K562 (cell line): Measurements from ENCODE around the gene SUPT7L. TPM values are rescaled to one million over a fixed set of nuclear protein-coding genes. Genes with fewer than 3 reads are reported as not detected.

Experiments
- ATAC-seq: fragments of 200-7000 bp; cut with Tn5 transposase; 3 replicates; pipeline ENCODE4 v1.9.1; 2020; ENCODE audit warnings: moderate library complexity
- BruUV-seq: library from RNA; stranded (reverse); fragments of 400-500 nt; replicated peaks from 2 replicates; lab custom pipeline; 2021; lab: Mats Ljungman, UMichigan
- CTCF ChIA-PET: fragments of 300-600 bp; formaldehyde crosslinking; extraction: SDS; loops from one replicate; lab custom pipeline; 2021; ENCODE audit warnings: low intra/inter-chr PET ratio; lab: Yijun Ruan, JAX
- POLR2A ChIA-PET: fragments of 300-600, 350-650 bp; sonication (Branson Sonifier 250); formaldehyde crosslinking; extraction: SDS; loops from one replicate; lab custom pipeline; 2021; ENCODE audit warnings: antibody characterized with exemption, inconsistent platforms; lab: Yijun Ruan, JAX
- DNase-seq, 4 experiments: peaks; one replicate each; pipeline versions ENCODE4 v3.0.0 to v3.0.0-alpha.2; 2011 to 2018; ENCODE audit warnings: low spot score in 3 of 4, mixed read lengths in 3 of 4; ENCODE audit errors: extremely low read depth in 1 of 4
- FAIRE-seq: peaks from 2 replicates; lab custom pipeline; 2011; peaks lifted over from hg19 to GRCh38; lab: Jason Lieb, UNC
- H2AFZ ChIP-seq: 2 replicates; pipeline ENCODE4 v1.6.0; 2011; ENCODE audit warnings: low read depth, low read length, control low read depth, inconsistent platforms
- H3K27ac ChIP-seq: fragments of 200-600 bp; 3 replicates; pipeline ENCODE4 v1.8.0; 2011; ENCODE audit warnings: low read depth, mild to moderate bottlenecking, control low read depth, inconsistent platforms, low read length, moderate library complexity, mixed read lengths; ENCODE audit errors: extremely low read depth
- H3K27me3 ChIP-seq, 2 experiments: fragments of 300-600 bp in 1 of 2; 2 replicates in 1 of 2; 3 replicates in 1 of 2; pipeline versions ENCODE4 v1.6.0 to v1.8.0; 2011; ENCODE audit warnings: inconsistent platforms in 2 of 2, low read length in 2 of 2, mild to moderate bottlenecking in 1 of 2, mixed read lengths in 1 of 2, moderate library complexity in 1 of 2; ENCODE audit not compliant: control insufficient read depth in 2 of 2, insufficient read depth in 2 of 2
- H3K36me3 ChIP-seq: fragments of 300-600 bp; 3 replicates; pipeline ENCODE4 v1.8.0; 2011; ENCODE audit warnings: mild to moderate bottlenecking, low read length, inconsistent platforms; ENCODE audit not compliant: control insufficient read depth, insufficient read depth
- H3K4me1 ChIP-seq, 2 experiments: fragments of 200-600 bp in 1 of 2; replicated peaks in 1 of 2; 2 replicates in 1 of 2; 3 replicates in 1 of 2; pipeline versions ENCODE4 v1.5.1 to v1.8.0; 2011; ENCODE audit warnings: inconsistent platforms in 2 of 2, low read length in 2 of 2, mild to moderate bottlenecking in 1 of 2, mixed read lengths in 1 of 2, moderate library complexity in 1 of 2; ENCODE audit not compliant: control insufficient read depth in 2 of 2, insufficient read depth in 2 of 2
- H3K4me2 ChIP-seq: 2 replicates; pipeline ENCODE4 v1.6.1; 2011; ENCODE audit warnings: low read length, control low read depth, inconsistent platforms, mixed read lengths; ENCODE audit not compliant: insufficient read depth
- H3K4me3 ChIP-seq: fragments of 200-600 bp; sonication (generic), shearing (Covaris generic); 2 replicates; pipeline ENCODE4 v1.5.1; 2016; ENCODE audit warnings: control low read depth, inconsistent platforms
- H3K79me2 ChIP-seq: fragments of 200-600 bp; 3 replicates; pipeline ENCODE4 v1.8.0; 2011; ENCODE audit warnings: low read length, inconsistent platforms; ENCODE audit not compliant: control insufficient read depth, insufficient read depth
- H3K9ac ChIP-seq, 2 experiments: 2 replicates each; pipeline versions ENCODE4 v1.6.0 to v1.6.1; 2011; ENCODE audit warnings: low read depth in 2 of 2, low read length in 2 of 2, control low read depth in 1 of 2, inconsistent platforms in 1 of 2, mild to moderate bottlenecking in 1 of 2, mixed read lengths in 1 of 2; ENCODE audit not compliant: insufficient read depth in 1 of 2
- H3K9me1 ChIP-seq: one replicate; pipeline ENCODE4 v1.6.0; 2011; ENCODE audit warnings: inconsistent platforms, mild to moderate bottlenecking, low read length, moderate library complexity; ENCODE audit not compliant: control insufficient read depth, insufficient read depth
- H3K9me3 ChIP-seq: replicated peaks from 2 replicates; pipeline ENCODE4 v1.5.1; 2011; ENCODE audit warnings: low read depth, low read length, inconsistent platforms; ENCODE audit not compliant: control insufficient read depth, insufficient read depth
- H4K20me1 ChIP-seq: replicated peaks from 2 replicates; pipeline ENCODE4 v1.6.1; 2011; ENCODE audit warnings: low read length, inconsistent platforms, mixed read lengths; ENCODE audit not compliant: control insufficient read depth, insufficient read depth
- ZNF175 ChIP-seq: fragments of 200-800 bp; sonication (Bioruptor generic); IDR thresholded peaks from 2 replicates; pipeline ENCODE4 v1.6.1; 2016; ENCODE audit warnings: low read depth, mild to moderate bottlenecking, missing genetic modification characterization, missing compliant biosample characterization
- WGBS: fragments of 100-300 bp; shearing (Covaris generic); methylation state at CpG from one replicate; pipeline ENCODE4 v1.1.6; 2016; ENCODE audit warnings: low coverage, mixed read lengths; ENCODE audit not compliant: insufficient coverage; ENCODE audit errors: missing lambda C conversion rate; 5-methylcytosine and 5-hydroxymethylcytosine counted together
- in situ Hi-C: fragments of 300-500 bp; cut with MboI; formaldehyde crosslinking; loops from 4 replicates; pipeline ENCODE4 v1.15.0; 2018; ENCODE audit warnings: inconsistent platforms, mixed read lengths
- intact Hi-C: fragments of 100-400 bp; cut with micrococcal nuclease; formaldehyde crosslinking; loops from 2 replicates; pipeline ENCODE4 v1.14.2; 2022
- polyA plus RNA-seq, 8 experiments: library from polyadenylated mRNA; depleted of rRNA in 4 of 8; stranded (reverse) in 5 of 8; unstranded in 3 of 8; fragments of >200 nt; fragmentation: Nextera tagmentation in 2 of 8; fragmentation: Illumina TruSeq in 1 of 8; extraction: Ambion mirVana in 2 of 8; extraction: Trizol in 1 of 8; gene quantifications; 2 replicates each; pipeline versions ENCODE4 v1.2.1 to v1.2.3, GENCODE V29; 2011 to 2014; ENCODE audit warnings: inconsistent platforms in 1 of 8, missing spikeins in 1 of 8
- small RNA-seq: library from RNA; depleted of rRNA; stranded (forward); fragments of <200 nt; gene quantifications from one replicate; pipeline ENCODE3, GENCODE V24; 2014
- total RNA-seq, 7 experiments: library from RNA; depleted of rRNA in 6 of 7; stranded (reverse); fragments of >200 nt in 6 of 7; fragmentation: Illumina TruSeq in 2 of 7; extraction: Trizol in 2 of 7; gene quantifications; 2 replicates each; pipeline versions ENCODE4 v1.2.1 to v1.2.3, GENCODE V29; 2011 to 2021; ENCODE audit warnings: low replicate concordance in 1 of 7
- TF ChIP-seq, protein P1 (sequence below): IDR thresholded peaks from 3 replicates; pipeline ENCODE4 v1.6.1; 2011; ENCODE audit warnings: borderline replicate concordance, mild to moderate bottlenecking, moderate library complexity; ENCODE audit not compliant: insufficient read length; ENCODE audit errors: extremely low read depth
- TF ChIP-seq, protein P2 (sequence below): fragments of 450-650 bp; IDR thresholded peaks from 2 replicates; pipeline ENCODE4 v1.6.1; 2016; ENCODE audit warnings: mild to moderate bottlenecking

The SUPT7L gene
- total and polyA plus RNA-seq, 9 of the 15 experiments (the other 6 are each of a cell fraction or from before 2014, with no cell fraction given) = 22.0 to 72.8 (median 40.2) TPM

DNA sequence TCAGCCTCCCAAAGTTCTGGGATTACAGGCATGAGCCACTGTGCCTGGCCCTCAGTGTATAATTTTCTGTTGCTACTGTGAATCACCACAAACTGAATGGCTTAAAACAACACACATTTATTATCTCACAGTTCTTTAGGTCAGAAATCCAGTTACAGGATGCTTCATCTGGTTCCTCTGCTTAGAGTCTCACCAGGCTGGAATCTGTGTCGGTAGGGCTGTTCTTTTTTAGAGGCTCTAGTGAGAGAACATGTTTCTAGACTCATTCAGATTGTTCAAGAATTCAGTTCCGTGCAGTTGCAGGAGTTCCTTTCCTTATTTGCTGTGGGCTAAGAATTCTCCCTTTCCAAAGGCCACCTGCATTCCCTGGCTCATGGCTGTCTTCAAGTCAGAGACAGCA is 56.8 kb downstream of the SUPT7L start:
- WGBS = 77% methylated on average over 2 of the region's 2 CpGs
- ChIA-PET CTCF (no interaction called here), POLR2A (no interaction called here)
- H3K27me3 ChIP-seq = no peaks in the 10 kb centered on the region
- no TSS peak for BruUV-seq
- no peak overlapping the region for H3K4me3 ChIP-seq
- peaks cover 15% of the 10 kb centered on the region; the same call in 2 of the 3 replicates for H3K79me2 ChIP-seq
- H3K9me1 ChIP-seq = peaks cover 3% of the 10 kb centered on the region
- intact Hi-C loops = no loop called here
- TF ChIP-seq, protein P1, sequence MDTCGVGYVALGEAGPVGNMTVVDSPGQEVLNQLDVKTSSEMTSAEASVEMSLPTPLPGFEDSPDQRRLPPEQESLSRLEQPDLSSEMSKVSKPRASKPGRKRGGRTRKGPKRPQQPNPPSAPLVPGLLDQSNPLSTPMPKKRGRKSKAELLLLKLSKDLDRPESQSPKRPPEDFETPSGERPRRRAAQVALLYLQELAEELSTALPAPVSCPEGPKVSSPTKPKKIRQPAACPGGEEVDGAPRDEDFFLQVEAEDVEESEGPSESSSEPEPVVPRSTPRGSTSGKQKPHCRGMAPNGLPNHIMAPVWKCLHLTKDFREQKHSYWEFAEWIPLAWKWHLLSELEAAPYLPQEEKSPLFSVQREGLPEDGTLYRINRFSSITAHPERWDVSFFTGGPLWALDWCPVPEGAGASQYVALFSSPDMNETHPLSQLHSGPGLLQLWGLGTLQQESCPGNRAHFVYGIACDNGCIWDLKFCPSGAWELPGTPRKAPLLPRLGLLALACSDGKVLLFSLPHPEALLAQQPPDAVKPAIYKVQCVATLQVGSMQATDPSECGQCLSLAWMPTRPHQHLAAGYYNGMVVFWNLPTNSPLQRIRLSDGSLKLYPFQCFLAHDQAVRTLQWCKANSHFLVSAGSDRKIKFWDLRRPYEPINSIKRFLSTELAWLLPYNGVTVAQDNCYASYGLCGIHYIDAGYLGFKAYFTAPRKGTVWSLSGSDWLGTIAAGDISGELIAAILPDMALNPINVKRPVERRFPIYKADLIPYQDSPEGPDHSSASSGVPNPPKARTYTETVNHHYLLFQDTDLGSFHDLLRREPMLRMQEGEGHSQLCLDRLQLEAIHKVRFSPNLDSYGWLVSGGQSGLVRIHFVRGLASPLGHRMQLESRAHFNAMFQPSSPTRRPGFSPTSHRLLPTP = no peak
- no peak for TF ChIP-seq ZNF175 (CRISPR knock-in tag)
- TF ChIP-seq, protein P2, sequence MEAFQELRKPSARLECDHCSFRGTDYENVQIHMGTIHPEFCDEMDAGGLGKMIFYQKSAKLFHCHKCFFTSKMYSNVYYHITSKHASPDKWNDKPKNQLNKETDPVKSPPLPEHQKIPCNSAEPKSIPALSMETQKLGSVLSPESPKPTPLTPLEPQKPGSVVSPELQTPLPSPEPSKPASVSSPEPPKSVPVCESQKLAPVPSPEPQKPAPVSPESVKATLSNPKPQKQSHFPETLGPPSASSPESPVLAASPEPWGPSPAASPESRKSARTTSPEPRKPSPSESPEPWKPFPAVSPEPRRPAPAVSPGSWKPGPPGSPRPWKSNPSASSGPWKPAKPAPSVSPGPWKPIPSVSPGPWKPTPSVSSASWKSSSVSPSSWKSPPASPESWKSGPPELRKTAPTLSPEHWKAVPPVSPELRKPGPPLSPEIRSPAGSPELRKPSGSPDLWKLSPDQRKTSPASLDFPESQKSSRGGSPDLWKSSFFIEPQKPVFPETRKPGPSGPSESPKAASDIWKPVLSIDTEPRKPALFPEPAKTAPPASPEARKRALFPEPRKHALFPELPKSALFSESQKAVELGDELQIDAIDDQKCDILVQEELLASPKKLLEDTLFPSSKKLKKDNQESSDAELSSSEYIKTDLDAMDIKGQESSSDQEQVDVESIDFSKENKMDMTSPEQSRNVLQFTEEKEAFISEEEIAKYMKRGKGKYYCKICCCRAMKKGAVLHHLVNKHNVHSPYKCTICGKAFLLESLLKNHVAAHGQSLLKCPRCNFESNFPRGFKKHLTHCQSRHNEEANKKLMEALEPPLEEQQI = no peak
- FAIRE-seq = no peak
- in situ Hi-C loops = no loop called here
- no peak overlapping the region for H3K27ac ChIP-seq
- H2AFZ ChIP-seq = no peak overlapping the region
- no peak for DNase-seq
- no peak overlapping the region for H3K4me2 ChIP-seq
- H3K4me1 ChIP-seq = no peaks in the 10 kb centered on the region
- H4K20me1 ChIP-seq = no peaks in the 10 kb centered on the region
- no peaks in the 10 kb centered on the region for H3K9me3 ChIP-seq
- ATAC-seq = no peak
- H3K36me3 ChIP-seq = peaks cover 78% of the 10 kb centered on the region
- H3K9ac ChIP-seq = no peak overlapping the region

Small RNA genes lying within 50 kb of the gene (small RNA-seq; reads per million reads assigned to genes)
- not detected for gene RF00340

Other genes with a start within 250 kb of the SUPT7L start
Only the 7 nearest of the 12 such genes appear.
- gene FNDC4, start 168.4 kb downstream of the SUPT7L start, total RNA-seq (2014; rRNA removed) = 2.3 and 2.7 TPM in 2 replicates
- 1.8 and 2.1 TPM in 2 replicates for gene FNDC4, start 168.4 kb downstream of the SUPT7L start, total RNA-seq (2014; rRNA removed; fragmentation: Illumina TruSeq; extraction: Trizol)
- 0.94 and 1.2 TPM in 2 replicates for gene FNDC4, start 168.4 kb downstream of the SUPT7L start, total RNA-seq (2015; rRNA removed; fragmentation: Illumina TruSeq; extraction: Trizol)
- 2.8 and 2.9 TPM in 2 replicates for gene FNDC4, start 168.4 kb downstream of the SUPT7L start, total RNA-seq (2021)
- gene FNDC4, start 168.4 kb downstream of the SUPT7L start, polyA plus RNA-seq (2011; rRNA removed) = 3.2 and 4.9 TPM in 2 replicates
- gene FNDC4, start 168.4 kb downstream of the SUPT7L start, polyA plus RNA-seq (2014; fragmentation: Illumina TruSeq; extraction: Trizol) = 2.4 and 2.9 TPM in 2 replicates
- under 1 TPM; 0.28 to 0.80 TPM for gene FNDC4, start 168.4 kb downstream of the SUPT7L start, polyA plus RNA-seq (2014; fragmentation: Nextera tagmentation; extraction: Ambion mirVana)
- 2.9 and 3.4 TPM in 2 replicates for gene FNDC4, start 168.4 kb downstream of the SUPT7L start, polyA plus RNA-seq (2014; rRNA removed)
- 0.08 TPM in 1 of 2 replicates, not detected in the other for gene GCKR, start 166.8 kb downstream of the SUPT7L start, total RNA-seq (2014; rRNA removed)
- gene GCKR, start 166.8 kb downstream of the SUPT7L start, total RNA-seq (2014; rRNA removed; fragmentation: Illumina TruSeq; extraction: Trizol) = 0.51 and 0.69 TPM in 2 replicates
- gene GCKR, start 166.8 kb downstream of the SUPT7L start, total RNA-seq (2015; rRNA removed; fragmentation: Illumina TruSeq; extraction: Trizol) = 0.36 and 0.53 TPM in 2 replicates
- gene GCKR, start 166.8 kb downstream of the SUPT7L start, total RNA-seq (2021) = 0.25 and 0.55 TPM in 2 replicates
- 0.31 and 0.79 TPM in 2 replicates for gene GCKR, start 166.8 kb downstream of the SUPT7L start, polyA plus RNA-seq (2011; rRNA removed)
- gene GCKR, start 166.8 kb downstream of the SUPT7L start, polyA plus RNA-seq (2014; fragmentation: Illumina TruSeq; extraction: Trizol) = 0.45 and 0.68 TPM in 2 replicates
- under 1 TPM; 0.28 to 0.32 TPM for gene GCKR, start 166.8 kb downstream of the SUPT7L start, polyA plus RNA-seq (2014; fragmentation: Nextera tagmentation; extraction: Ambion mirVana)
- gene GCKR, start 166.8 kb downstream of the SUPT7L start, polyA plus RNA-seq (2014; rRNA removed) = 0.57 and 1.4 TPM in 2 replicates
- gene ZNF512, start 80.6 kb downstream of the SUPT7L start, total RNA-seq (2014; rRNA removed) = 44.4 and 47.8 TPM in 2 replicates
- gene ZNF512, start 80.6 kb downstream of the SUPT7L start, total RNA-seq (2014; rRNA removed; fragmentation: Illumina TruSeq; extraction: Trizol) = 67.4 and 73.7 TPM in 2 replicates
- 44.6 and 47.2 TPM in 2 replicates for gene ZNF512, start 80.6 kb downstream of the SUPT7L start, total RNA-seq (2015; rRNA removed; fragmentation: Illumina TruSeq; extraction: Trizol)
- gene ZNF512, start 80.6 kb downstream of the SUPT7L start, total RNA-seq (2021) = 53.6 and 56.5 TPM in 2 replicates
- gene ZNF512, start 80.6 kb downstream of the SUPT7L start, polyA plus RNA-seq (2011; rRNA removed) = 76.4 and 94.0 TPM in 2 replicates
- gene ZNF512, start 80.6 kb downstream of the SUPT7L start, polyA plus RNA-seq (2014; fragmentation: Illumina TruSeq; extraction: Trizol) = 79.0 and 101 TPM in 2 replicates
- gene ZNF512, start 80.6 kb downstream of the SUPT7L start, polyA plus RNA-seq (2014; fragmentation: Nextera tagmentation; extraction: Ambion mirVana) = 10 to 100 TPM; 24.7 to 77.9 TPM
- 65.8 and 65.9 TPM in 2 replicates for gene ZNF512, start 80.6 kb downstream of the SUPT7L start, polyA plus RNA-seq (2014; rRNA removed)
- 3.3 and 5.2 TPM in 2 replicates for gene CCDC121, start 34.6 kb downstream of the SUPT7L start, total RNA-seq (2014; rRNA removed)
- 4.2 TPM in 2 replicates for gene CCDC121, start 34.6 kb downstream of the SUPT7L start, total RNA-seq (2014; rRNA removed; fragmentation: Illumina TruSeq; extraction: Trizol)
- gene CCDC121, start 34.6 kb downstream of the SUPT7L start, total RNA-seq (2015; rRNA removed; fragmentation: Illumina TruSeq; extraction: Trizol) = 4.1 TPM in 2 replicates
- gene CCDC121, start 34.6 kb downstream of the SUPT7L start, total RNA-seq (2021) = 3.3 TPM in 2 replicates
- gene CCDC121, start 34.6 kb downstream of the SUPT7L start, polyA plus RNA-seq (2011; rRNA removed) = 4.4 TPM in 2 replicates
- 4.7 and 5.2 TPM in 2 replicates for gene CCDC121, start 34.6 kb downstream of the SUPT7L start, polyA plus RNA-seq (2014; fragmentation: Illumina TruSeq; extraction: Trizol)
- 1 to 10 TPM; 2.2 to 4.2 TPM for gene CCDC121, start 34.6 kb downstream of the SUPT7L start, polyA plus RNA-seq (2014; fragmentation: Nextera tagmentation; extraction: Ambion mirVana)
- 3.2 and 3.4 TPM in 2 replicates for gene CCDC121, start 34.6 kb downstream of the SUPT7L start, polyA plus RNA-seq (2014; rRNA removed)
- 23.4 and 34.7 TPM in 2 replicates for gene GPN1, start 34.6 kb downstream of the SUPT7L start, total RNA-seq (2014; rRNA removed)
- 48.2 and 54.7 TPM in 2 replicates for gene GPN1, start 34.6 kb downstream of the SUPT7L start, total RNA-seq (2014; rRNA removed; fragmentation: Illumina TruSeq; extraction: Trizol)
- gene GPN1, start 34.6 kb downstream of the SUPT7L start, total RNA-seq (2015; rRNA removed; fragmentation: Illumina TruSeq; extraction: Trizol) = 41.9 and 43.6 TPM in 2 replicates
- 39.6 and 40.4 TPM in 2 replicates for gene GPN1, start 34.6 kb downstream of the SUPT7L start, total RNA-seq (2021)
- 80.4 and 98.1 TPM in 2 replicates for gene GPN1, start 34.6 kb downstream of the SUPT7L start, polyA plus RNA-seq (2011; rRNA removed)
- gene GPN1, start 34.6 kb downstream of the SUPT7L start, polyA plus RNA-seq (2014; fragmentation: Illumina TruSeq; extraction: Trizol) = 58.2 and 64.9 TPM in 2 replicates
- 100 to 1,000 TPM; 131 to 171 TPM for gene GPN1, start 34.6 kb downstream of the SUPT7L start, polyA plus RNA-seq (2014; fragmentation: Nextera tagmentation; extraction: Ambion mirVana)
- gene GPN1, start 34.6 kb downstream of the SUPT7L start, polyA plus RNA-seq (2014; rRNA removed) = 43.7 and 45.8 TPM in 2 replicates
- 33.0 and 35.9 TPM in 2 replicates for gene SLC4A1AP, start 275 bp upstream of the SUPT7L start, total RNA-seq (2014; rRNA removed)
- 35.3 and 38.5 TPM in 2 replicates for gene SLC4A1AP, start 275 bp upstream of the SUPT7L start, total RNA-seq (2014; rRNA removed; fragmentation: Illumina TruSeq; extraction: Trizol)
- gene SLC4A1AP, start 275 bp upstream of the SUPT7L start, total RNA-seq (2015; rRNA removed; fragmentation: Illumina TruSeq; extraction: Trizol) = 36.1 and 40.5 TPM in 2 replicates
- gene SLC4A1AP, start 275 bp upstream of the SUPT7L start, total RNA-seq (2021) = 23.4 and 25.6 TPM in 2 replicates
- 14.8 and 16.6 TPM in 2 replicates for gene SLC4A1AP, start 275 bp upstream of the SUPT7L start, polyA plus RNA-seq (2011; rRNA removed)
- 36.2 and 39.9 TPM in 2 replicates for gene SLC4A1AP, start 275 bp upstream of the SUPT7L start, polyA plus RNA-seq (2014; fragmentation: Illumina TruSeq; extraction: Trizol)
- gene SLC4A1AP, start 275 bp upstream of the SUPT7L start, polyA plus RNA-seq (2014; fragmentation: Nextera tagmentation; extraction: Ambion mirVana) = 10 to 100 TPM in 1 of 2 experiments, 1 to 10 TPM in 1; 8.1 to 13.3 TPM
- gene SLC4A1AP, start 275 bp upstream of the SUPT7L start, polyA plus RNA-seq (2014; rRNA removed) = 33.7 and 37.0 TPM in 2 replicates
- 106 and 141 TPM in 2 replicates for gene MRPL33, start 108.1 kb upstream of the SUPT7L start, total RNA-seq (2014; rRNA removed)
- 250 and 311 TPM in 2 replicates for gene MRPL33, start 108.1 kb upstream of the SUPT7L start, total RNA-seq (2014; rRNA removed; fragmentation: Illumina TruSeq; extraction: Trizol)
- gene MRPL33, start 108.1 kb upstream of the SUPT7L start, total RNA-seq (2015; rRNA removed; fragmentation: Illumina TruSeq; extraction: Trizol) = 198 and 226 TPM in 2 replicates
- gene MRPL33, start 108.1 kb upstream of the SUPT7L start, total RNA-seq (2021) = 59.6 and 68.3 TPM in 2 replicates
- gene MRPL33, start 108.1 kb upstream of the SUPT7L start, polyA plus RNA-seq (2011; rRNA removed) = 49.0 and 79.0 TPM in 2 replicates
- 152 and 173 TPM in 2 replicates for gene MRPL33, start 108.1 kb upstream of the SUPT7L start, polyA plus RNA-seq (2014; fragmentation: Illumina TruSeq; extraction: Trizol)
- 100 to 1,000 TPM; 313 to 338 TPM for gene MRPL33, start 108.1 kb upstream of the SUPT7L start, polyA plus RNA-seq (2014; fragmentation: Nextera tagmentation; extraction: Ambion mirVana)
- gene MRPL33, start 108.1 kb upstream of the SUPT7L start, polyA plus RNA-seq (2014; rRNA removed) = 200 and 228 TPM in 2 replicates